GOT3 (cell line): ENCODE results near the gene RABEPK.
"Not testable (repeated sequence)": the region's sequence is repeated elsewhere in the genome, so short reads cannot be mapped to it uniquely, and the experiment has no call there.

ENCODE experiments used
- DNase-seq: peaks from one replicate; lab custom pipeline; 2025; ENCODE audit warnings: mixed read lengths; lab: John Stamatoyannopoulos, UW

Gene RABEPK

GRCh38 chr9:125194466-125194865, 5.9 kb upstream of the RABEPK start:
- not testable (repeated sequence) for DNase-seq

GRCh38 chr9:125195591-125195990, 4.8 kb upstream of the RABEPK start:
- not testable (repeated sequence) for DNase-seq

GRCh38 chr9:125202846-125203618, 2.7 kb downstream of the RABEPK start:
- DNase-seq: no peak

GRCh38 chr9:125204477-125204876, 4.1 kb downstream of the RABEPK start:
- no peak for DNase-seq

GRCh38 chr9:125214186-125214585, 13.8 kb downstream of the RABEPK start:
- DNase-seq: no peak

- no peak for DNase-seq
These were observed 18.3 kb downstream of the RABEPK start for GRCh38 chr9:125218621-125219020.

- DNase-seq: not testable (repeated sequence)
These were observed 24.5 kb downstream of the RABEPK start for GRCh38 chr9:125224858-125225257.

GRCh38 chr9:125227761-125228160, 27.4 kb downstream of the RABEPK start:
- DNase-seq: no peak

GRCh38 chr9:125233678-125234077, 33.3 kb downstream of the RABEPK start:
- DNase-seq: no peak

- not testable (repeated sequence) for DNase-seq
These were observed 33.8 kb downstream of the RABEPK start for GRCh38 chr9:125234099-125234498.

GRCh38 chr9:125235804-125236519, 35.6 kb downstream of the RABEPK start:
- DNase-seq: no peak

GRCh38 chr9:125236520-125237159, 36.3 kb downstream of the RABEPK start:
- not testable (repeated sequence) for DNase-seq

GRCh38 chr9:125238127-125238914, 38.0 kb downstream of the RABEPK start:
- no peak for DNase-seq

- DNase-seq: no peak
These were observed 38.6 kb downstream of the RABEPK start for GRCh38 chr9:125238915-125239446.

GRCh38 chr9:125239631-125240597, 39.6 kb downstream of the RABEPK start:
- no peak for DNase-seq

GRCh38 chr9:125240649-125240999, 40.3 kb downstream of the RABEPK start:
- no peak for DNase-seq

GRCh38 chr9:125241000-125241862, 40.9 kb downstream of the RABEPK start, which contains the start of gene HSPA5:
Gene HSPA5 (minus strand): TSS chr9:125241343. CDS start chr9:125241126, 217 bp downstream.
- peak; percentile 86 for DNase-seq

GRCh38 chr9:125241863-125242739, 41.8 kb downstream of the RABEPK start:
- DNase-seq: no peak
